Measurements from ENCODE around the gene LCP2. TPM values are rescaled to one million over a fixed set of nuclear protein-coding genes. Genes with fewer than 3 reads are reported as not detected.
A peak's percentile ranks its signal among the peaks of the same experiment; 100 is the strongest.

The LCP2 gene
- total and polyA plus RNA-seq, 10 of the 15 experiments (the other 5 are each of a cell fraction or from before 2014, with no cell fraction given), result 8.0 to 50.5 (median 20.6) TPM

- TF ChIP-seq YY1 (IDR thresholded peaks at IDR 0.05; ENCODE audit: low read depth, low read length), result 0 out of 2 replicates have a peak, but pooled peaks have one; percentile 36
- TF ChIP-seq MTA3 (IDR thresholded peaks at IDR 0.05; ENCODE audit: borderline replicate concordance, low read length), result no peak
- TF ChIP-seq ASH2L (IDR thresholded peaks at IDR 0.05; ENCODE audit: borderline replicate concordance, low read depth), result no peak
- TF ChIP-seq EZH2 (IDR thresholded peaks at IDR 0.05; ENCODE audit: borderline replicate concordance, control insufficient read depth, low read depth, low read length), result no peak
- no peak for TF ChIP-seq FOXM1 (IDR thresholded peaks at IDR 0.05; ENCODE audit: low read depth, low read length)
- no peak for TF ChIP-seq RB1 (IDR thresholded peaks at IDR 0.05; ENCODE audit: borderline replicate concordance)
- TF ChIP-seq SRF (IDR thresholded peaks at IDR 0.05; ENCODE audit: low read depth in 2 of 2, low read length in 2 of 2), result no peak
- TF ChIP-seq POU2F2 (IDR thresholded peaks at IDR 0.05; ENCODE audit: borderline replicate concordance, low read depth, low read length), result no peak
- no peak for TF ChIP-seq ESRRA (IDR thresholded peaks at IDR 0.05; ENCODE audit: low read length)
- no peak for TF ChIP-seq ZNF592 (IDR thresholded peaks at IDR 0.05)
- TF ChIP-seq HDAC2 (IDR thresholded peaks at IDR 0.05), result no peak
- no peak for TF ChIP-seq CBX5 (IDR thresholded peaks at IDR 0.05; ENCODE audit: low read depth)
- TF ChIP-seq EP300 (IDR thresholded peaks at IDR 0.05; ENCODE audit: borderline replicate concordance in 1 of 2, control insufficient read depth in 1 of 2, low read depth in 2 of 2, low read length in 2 of 2), result no peak
- TF ChIP-seq, protein P1, sequence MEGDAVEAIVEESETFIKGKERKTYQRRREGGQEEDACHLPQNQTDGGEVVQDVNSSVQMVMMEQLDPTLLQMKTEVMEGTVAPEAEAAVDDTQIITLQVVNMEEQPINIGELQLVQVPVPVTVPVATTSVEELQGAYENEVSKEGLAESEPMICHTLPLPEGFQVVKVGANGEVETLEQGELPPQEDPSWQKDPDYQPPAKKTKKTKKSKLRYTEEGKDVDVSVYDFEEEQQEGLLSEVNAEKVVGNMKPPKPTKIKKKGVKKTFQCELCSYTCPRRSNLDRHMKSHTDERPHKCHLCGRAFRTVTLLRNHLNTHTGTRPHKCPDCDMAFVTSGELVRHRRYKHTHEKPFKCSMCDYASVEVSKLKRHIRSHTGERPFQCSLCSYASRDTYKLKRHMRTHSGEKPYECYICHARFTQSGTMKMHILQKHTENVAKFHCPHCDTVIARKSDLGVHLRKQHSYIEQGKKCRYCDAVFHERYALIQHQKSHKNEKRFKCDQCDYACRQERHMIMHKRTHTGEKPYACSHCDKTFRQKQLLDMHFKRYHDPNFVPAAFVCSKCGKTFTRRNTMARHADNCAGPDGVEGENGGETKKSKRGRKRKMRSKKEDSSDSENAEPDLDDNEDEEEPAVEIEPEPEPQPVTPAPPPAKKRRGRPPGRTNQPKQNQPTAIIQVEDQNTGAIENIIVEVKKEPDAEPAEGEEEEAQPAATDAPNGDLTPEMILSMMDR (IDR thresholded peaks at IDR 0.05 in 2 of 3, conservative IDR thresholded peaks at IDR 0.05 in 1 of 3; ENCODE audit: control insufficient read depth in 2 of 3, extremely low read depth in 1 of 3, insufficient read depth in 1 of 3, low read depth in 3 of 3, low read length in 3 of 3), result peak; percentile 72 to 91 (median 76)
- TF ChIP-seq BHLHE40 (IDR thresholded peaks at IDR 0.05; ENCODE audit: borderline replicate concordance in 1 of 2, low read depth in 2 of 2, low read length in 1 of 2), result 0 out of 4 replicates have a peak, but pooled peaks of 1 of the 2 experiments have one; percentile 5
- TF ChIP-seq JUNB (IDR thresholded peaks at IDR 0.05), result no peak
- no peak for TF ChIP-seq HCFC1 (IDR thresholded peaks at IDR 0.05; ENCODE audit: low read length)
- TF ChIP-seq ZNF207 (IDR thresholded peaks at IDR 0.05; ENCODE audit: borderline replicate concordance), result no peak
- no peak for TF ChIP-seq MEF2B (IDR thresholded peaks at IDR 0.05; ENCODE audit: partially characterized antibody, poor library complexity, severe bottlenecking)
- no peak for TF ChIP-seq NFIC (IDR thresholded peaks at IDR 0.05; ENCODE audit: low read depth, low read length)
- TF ChIP-seq LARP7 (IDR thresholded peaks at IDR 0.05), result no peak
- no peak for TF ChIP-seq SMAD1 (IDR thresholded peaks at IDR 0.05; ENCODE audit: low read depth, partially characterized antibody)
- no peak for TF ChIP-seq SUZ12 (IDR thresholded peaks at IDR 0.05; ENCODE audit: unreplicated experiment)
- TF ChIP-seq RAD21 (IDR thresholded peaks at IDR 0.05; ENCODE audit: insufficient read depth, low read depth, low read length), result peak; percentile 98
- no peak for TF ChIP-seq ZNF622 (IDR thresholded peaks at IDR 0.05)
These were observed 72.0 kb downstream of the LCP2 start (continued) for GRCh38 chr5:170225326-170226128.
